Stimulated activated CD4-positive, alpha-beta T cell treated with anti-CD3 and anti-CD28 coated beads, TNF-alpha, amount 100 ng/mL, for 24 hours (primary cell): Measurements from ENCODE around the gene TIGD2.

ENCODE experiments used
- DNase-seq, 3 experiments: peaks; one replicate each; pipeline ENCODE4 v3.0.0-alpha.2; 2020; ENCODE audit warnings: low read depth in 3 of 3

The TIGD2 gene

DNA sequence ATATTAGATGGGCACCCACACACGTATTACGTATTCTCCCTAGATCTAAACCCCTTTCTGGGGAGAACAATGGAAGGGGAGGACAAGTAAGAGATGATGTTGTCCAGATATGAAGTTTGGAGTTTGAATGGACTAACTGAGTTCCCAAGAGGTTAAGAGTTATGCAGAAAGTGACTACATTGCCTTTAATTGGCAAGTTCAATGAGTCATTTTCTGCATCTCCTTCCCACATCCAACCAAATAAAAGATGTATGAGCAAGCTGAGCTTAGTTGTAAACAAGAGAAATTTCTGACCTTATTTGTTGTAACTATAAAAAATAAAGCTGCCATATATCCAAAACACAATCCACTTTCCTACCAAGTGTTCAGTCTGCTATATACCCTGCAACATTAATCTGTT lies 50.5 kb downstream of the TIGD2 start:
- no peak for DNase-seq

DNA sequence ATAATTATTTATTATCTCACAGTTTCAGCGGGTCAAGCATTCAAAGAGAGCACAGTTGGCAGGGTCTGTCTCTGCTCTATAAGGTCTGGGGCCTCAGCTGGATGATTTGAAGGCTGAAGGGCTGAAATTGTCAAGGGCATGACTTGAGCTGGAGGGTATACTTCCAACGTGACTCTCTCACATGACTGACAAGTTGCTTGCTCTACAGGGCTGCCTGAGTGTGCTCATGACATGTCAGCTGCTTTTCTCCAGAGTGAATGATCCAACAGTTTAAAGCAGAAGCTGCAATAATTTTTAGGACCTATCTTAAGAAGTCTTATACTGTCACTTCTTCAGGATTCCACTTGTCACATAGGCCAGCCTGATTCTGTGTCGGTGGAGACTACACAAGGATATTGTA lies 51.2 kb downstream of the TIGD2 start:
- no peak for DNase-seq

DNA sequence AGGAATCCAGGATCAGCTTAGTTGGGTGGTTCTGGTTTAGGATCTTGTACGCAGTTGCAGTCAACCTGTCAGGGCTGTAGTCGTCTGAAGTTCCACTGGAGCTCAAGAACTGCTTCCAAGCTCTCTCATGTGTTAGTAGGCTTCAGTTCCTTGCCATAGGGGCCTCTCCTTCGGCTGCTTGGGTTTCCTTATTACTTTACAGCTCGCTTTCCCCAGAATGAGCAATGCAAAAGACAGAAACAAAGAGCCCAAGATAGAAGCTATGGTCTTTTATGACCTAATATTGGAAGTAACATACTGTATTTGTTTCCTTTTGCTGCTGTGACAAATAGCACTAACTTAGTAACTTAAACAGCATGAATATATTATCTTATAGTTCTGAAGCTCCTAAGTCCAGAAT lies 51.7 kb downstream of the TIGD2 start:
- no peak for DNase-seq

- DNase-seq, result no peak
Observed at GRCh38 chr4:89164400-89164799, 53.1 kb downstream of the TIGD2 start.
